Osteocyte (in vitro differentiated cells): ENCODE results near the gene CHMP4A. TPM values are rescaled to one million over a fixed set of nuclear protein-coding genes. Genes with fewer than 3 reads are reported as not detected.
"Not testable (repeated sequence)": the region's sequence is repeated elsewhere in the genome, so short reads cannot be mapped to it uniquely, and the experiment has no call there.

Experiments
- DNase-seq: peaks from one replicate; pipeline ENCODE4 v3.0.0; 2021; ENCODE audit warnings: mixed read lengths; ENCODE audit not compliant: unreplicated experiment; ENCODE audit errors: extremely low spot score
- H3K27ac Mint-ChIP-seq: one replicate; pipeline ENCODE4 v1.8.0; 2021; ENCODE audit warnings: mild to moderate bottlenecking, mixed read lengths; ENCODE audit not compliant: unreplicated experiment
- H3K27me3 Mint-ChIP-seq: one replicate; pipeline ENCODE4 v1.8.0; 2021; ENCODE audit warnings: mixed read lengths; ENCODE audit not compliant: unreplicated experiment
- H3K36me3 Mint-ChIP-seq: one replicate; pipeline ENCODE4 v1.8.0; 2021; ENCODE audit warnings: mixed read lengths; ENCODE audit not compliant: unreplicated experiment
- H3K4me1 Mint-ChIP-seq: one replicate; pipeline ENCODE4 v1.8.0; 2021; ENCODE audit warnings: mixed read lengths; ENCODE audit not compliant: unreplicated experiment
- H3K4me3 Mint-ChIP-seq: one replicate; pipeline ENCODE4 v1.8.0; 2021; ENCODE audit warnings: mild to moderate bottlenecking, moderate library complexity, mixed read lengths; ENCODE audit not compliant: unreplicated experiment
- H3K9me3 Mint-ChIP-seq: one replicate; pipeline ENCODE4 v1.8.0; 2021; ENCODE audit warnings: mixed read lengths; ENCODE audit not compliant: unreplicated experiment
- total RNA-seq: library from RNA; stranded (reverse); gene quantifications from 2 replicates; pipeline ENCODE4 v1.2.1, GENCODE V29; 2021
- TF ChIP-seq, protein P1 (sequence below): fragments of 200-600 bp; sonication (generic); IDR thresholded peaks from 2 replicates; pipeline ENCODE4 v1.5.0; 2021; ENCODE audit warnings: antibody characterized with exemption, mild to moderate bottlenecking, moderate library complexity

Gene CHMP4A
- total RNA-seq, 1 donor from 2014 or later: 38.1 TPM

DNA sequence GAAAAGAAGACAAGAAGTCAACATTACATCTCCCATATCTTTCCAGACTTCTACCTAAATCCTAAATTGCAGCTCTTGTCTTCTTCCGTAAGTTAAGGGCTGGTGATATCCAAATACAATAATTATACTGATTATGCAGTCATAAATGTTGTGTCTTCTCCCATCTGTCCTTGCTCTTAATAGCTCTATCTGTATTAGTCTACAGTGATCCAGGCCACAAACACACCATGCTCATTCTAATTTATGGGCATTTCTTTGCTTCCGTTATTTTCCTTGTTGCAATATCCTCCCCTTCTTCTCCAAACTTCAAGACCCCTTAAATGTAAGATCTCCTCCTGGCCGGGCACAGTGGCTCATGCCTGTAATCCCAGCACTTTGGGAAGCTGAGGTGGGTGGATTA lies 6.2 kb upstream of the CHMP4A start:
- peaks cover 15% of the 10 kb centered on the region for H3K4me1 Mint-ChIP-seq
- TF ChIP-seq, protein P1, sequence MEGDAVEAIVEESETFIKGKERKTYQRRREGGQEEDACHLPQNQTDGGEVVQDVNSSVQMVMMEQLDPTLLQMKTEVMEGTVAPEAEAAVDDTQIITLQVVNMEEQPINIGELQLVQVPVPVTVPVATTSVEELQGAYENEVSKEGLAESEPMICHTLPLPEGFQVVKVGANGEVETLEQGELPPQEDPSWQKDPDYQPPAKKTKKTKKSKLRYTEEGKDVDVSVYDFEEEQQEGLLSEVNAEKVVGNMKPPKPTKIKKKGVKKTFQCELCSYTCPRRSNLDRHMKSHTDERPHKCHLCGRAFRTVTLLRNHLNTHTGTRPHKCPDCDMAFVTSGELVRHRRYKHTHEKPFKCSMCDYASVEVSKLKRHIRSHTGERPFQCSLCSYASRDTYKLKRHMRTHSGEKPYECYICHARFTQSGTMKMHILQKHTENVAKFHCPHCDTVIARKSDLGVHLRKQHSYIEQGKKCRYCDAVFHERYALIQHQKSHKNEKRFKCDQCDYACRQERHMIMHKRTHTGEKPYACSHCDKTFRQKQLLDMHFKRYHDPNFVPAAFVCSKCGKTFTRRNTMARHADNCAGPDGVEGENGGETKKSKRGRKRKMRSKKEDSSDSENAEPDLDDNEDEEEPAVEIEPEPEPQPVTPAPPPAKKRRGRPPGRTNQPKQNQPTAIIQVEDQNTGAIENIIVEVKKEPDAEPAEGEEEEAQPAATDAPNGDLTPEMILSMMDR: no peak
- no peak overlapping the region for H3K27ac Mint-ChIP-seq
- DNase-seq: no peak
- no peaks in the 10 kb centered on the region for H3K27me3 Mint-ChIP-seq
- peaks cover 3% of the 10 kb centered on the region for H3K36me3 Mint-ChIP-seq
- H3K9me3 Mint-ChIP-seq: no peaks in the 10 kb centered on the region
- no peak overlapping the region for H3K4me3 Mint-ChIP-seq

DNA sequence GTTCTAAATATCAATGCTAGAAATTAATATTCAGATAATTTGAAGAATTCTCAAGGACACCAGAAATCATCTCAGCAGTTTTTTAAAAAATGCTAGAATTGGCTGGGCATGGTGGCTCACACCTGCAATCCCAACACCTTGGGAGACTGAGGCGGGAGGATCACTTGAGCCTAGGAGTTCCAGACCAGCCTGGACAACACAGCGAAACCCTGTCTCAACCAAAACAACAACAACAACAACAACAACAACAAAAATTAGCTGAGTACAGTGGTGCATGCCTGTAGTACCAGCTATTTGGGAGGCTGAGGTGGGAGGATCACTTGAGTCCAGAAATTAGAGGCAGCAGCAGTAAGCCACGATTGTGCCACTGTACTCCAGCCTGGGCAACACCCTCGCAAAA lies 5.8 kb upstream of the CHMP4A start:
- H3K9me3 Mint-ChIP-seq: no peaks in the 10 kb centered on the region
- H3K4me1 Mint-ChIP-seq: peaks cover 18% of the 10 kb centered on the region
- H3K27ac Mint-ChIP-seq: no peak overlapping the region
- peaks cover 3% of the 10 kb centered on the region for H3K36me3 Mint-ChIP-seq
- no peaks in the 10 kb centered on the region for H3K27me3 Mint-ChIP-seq
- TF ChIP-seq, protein P1: no peak
- no peak for DNase-seq
- no peak overlapping the region for H3K4me3 Mint-ChIP-seq

DNA sequence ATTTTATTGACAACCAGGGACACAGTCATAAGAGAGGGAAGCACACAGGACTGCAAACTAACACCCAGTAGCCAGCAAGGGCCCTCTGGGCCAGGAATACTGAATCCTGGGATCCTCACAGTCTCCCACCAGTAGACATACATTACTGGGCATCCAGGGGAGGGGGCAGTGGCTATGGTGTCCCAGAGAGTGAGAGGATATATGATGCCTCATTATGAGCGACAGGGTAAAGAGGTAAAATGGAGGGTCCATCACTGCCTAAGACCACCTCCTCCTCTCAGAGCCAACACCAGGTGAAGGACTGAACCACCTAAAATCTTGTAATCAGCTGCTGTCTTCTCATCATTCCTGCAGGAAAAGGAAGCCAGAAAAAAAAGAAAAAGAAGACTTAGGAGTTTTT lies 3.6 kb upstream of the CHMP4A start:
- not testable (repeated sequence) for H3K27me3 Mint-ChIP-seq, H3K9me3 Mint-ChIP-seq, H3K36me3 Mint-ChIP-seq, H3K4me3 Mint-ChIP-seq, DNase-seq
- Mint-ChIP-seq H3K4me1 (peaks cover 32% of the 10 kb centered on the region), H3K27ac (peak overlapping the region; percentile 93)

DNA sequence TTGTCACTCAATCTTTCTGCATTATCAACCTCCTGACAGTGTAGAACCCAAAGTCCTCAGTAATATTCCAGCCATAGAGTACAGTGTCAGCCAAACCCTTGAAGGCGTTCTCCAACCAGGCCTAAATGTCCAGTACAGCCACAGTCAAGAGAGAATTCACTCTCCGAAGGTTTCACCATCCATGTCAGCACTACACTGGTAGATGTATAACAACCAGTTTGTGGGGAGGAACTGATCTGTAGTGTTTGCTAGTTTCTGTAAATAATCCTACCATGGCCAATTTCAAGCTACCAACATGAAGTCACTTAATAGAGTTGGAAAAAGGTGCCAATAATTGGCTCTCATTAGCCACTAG lies 3.0 kb upstream of the CHMP4A start:
- Mint-ChIP-seq H3K36me3 (peaks cover 6% of the 10 kb centered on the region), H3K27me3 (no peaks in the 10 kb centered on the region), H3K9me3 (no peaks in the 10 kb centered on the region), H3K27ac (peak overlapping the region; percentile 93), H3K4me1 (peaks cover 37% of the 10 kb centered on the region), H3K4me3 (peak overlapping the region; percentile 85)
- no peak for DNase-seq
- TF ChIP-seq, protein P1: no peak

DNA sequence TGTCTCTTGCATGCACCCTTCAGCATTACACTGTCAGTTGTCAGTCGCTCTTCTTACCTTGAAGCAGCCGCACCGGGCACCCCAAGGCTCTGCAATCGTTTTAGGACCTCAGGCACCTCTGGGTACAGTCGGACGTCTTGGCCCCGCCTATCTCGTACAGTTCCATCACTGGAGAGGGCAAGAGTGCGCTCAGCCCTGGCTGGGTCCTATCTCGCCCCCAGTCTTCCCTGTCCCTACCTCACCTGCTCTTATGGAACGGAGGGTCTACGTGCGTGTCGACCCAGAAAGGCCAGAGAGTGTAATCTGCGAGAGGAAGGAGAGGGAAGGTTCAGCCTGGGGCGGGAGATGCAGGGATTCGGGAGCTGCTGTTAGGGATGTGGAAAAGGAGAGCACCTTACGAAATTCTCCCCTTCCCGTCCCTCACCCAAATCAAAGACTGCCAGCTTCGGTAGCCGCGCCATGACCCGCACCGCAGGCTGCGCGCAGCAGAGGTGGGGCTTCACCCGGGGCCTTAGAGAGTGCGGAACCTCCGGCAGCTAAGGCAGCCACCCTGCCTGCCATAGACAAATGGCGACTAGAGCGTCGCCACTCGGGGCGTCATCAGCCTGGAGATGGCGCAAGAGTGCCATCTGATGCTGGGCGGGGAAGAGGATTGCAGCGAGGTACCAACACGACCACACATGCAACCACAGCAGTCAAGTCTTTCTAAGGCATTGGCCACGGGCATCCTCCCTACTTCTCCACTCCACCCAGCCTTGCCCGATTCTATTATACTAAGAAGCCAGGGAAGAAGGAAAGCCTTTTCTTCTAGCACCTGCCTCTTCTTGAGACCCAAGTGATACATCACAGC lies 2.4 kb upstream of the CHMP4A start, which contains the start of gene MDP1:
MDP1 (minus strand) TSS at position 572 of the 850 bp plus-strand sequence; CDS start at position 461, 111 bp downstream.
- Mint-ChIP-seq H3K36me3 (peaks cover 7% of the 10 kb centered on the region), H3K4me3 (peak within 1 kb of the TSS; percentile 85), H3K9me3 (no peaks in the 10 kb centered on the region), H3K4me1 (peaks cover 38% of the 10 kb centered on the region), H3K27me3 (no peaks in the 10 kb centered on the region), H3K27ac (peak within 1 kb of the TSS; percentile 93)
- peak; percentile 89 for DNase-seq
- TF ChIP-seq, protein P1: peak; percentile 57
